ENCODE data around the gene GULP1.

GRCh38 chr2:188492751-188493150 lies 201.1 kb downstream of the GULP1 start:
- TF ChIP-seq JUND (CRISPR knock-in tag; IDR thresholded peaks at IDR 0.05) (no peak), ZNF644 (CRISPR knock-in tag; IDR thresholded peaks at IDR 0.05; ENCODE audit: low read depth) (no peak), RARA (CRISPR knock-in tag; IDR thresholded peaks at IDR 0.05) (no peak), NFAT5 (CRISPR knock-in tag; IDR thresholded peaks at IDR 0.05) (no peak), ZBTB43 (CRISPR knock-in tag; conservative IDR thresholded peaks at IDR 0.05) (no peak), NFYB (CRISPR knock-in tag; IDR thresholded peaks at IDR 0.05) (no peak), MXD4 (CRISPR knock-in tag; IDR thresholded peaks at IDR 0.05) (no peak), ZFP36 (IDR thresholded peaks at IDR 0.05; ENCODE audit: borderline replicate concordance, low read depth, low read length, partially characterized antibody) (no peak), ZZZ3 (CRISPR knock-in tag; IDR thresholded peaks at IDR 0.05; ENCODE audit: borderline replicate concordance) (no peak), STAT6 (CRISPR knock-in tag; IDR thresholded peaks at IDR 0.05; ENCODE audit: borderline replicate concordance) (no peak)

All from HepG2 (cell line).